Mucosa of stomach (tissue), 1 donor: ENCODE results near the gene CEP89.

Experiments
- H3K27me3 ChIP-seq: one replicate; pipeline ENCODE4 v1.7.0; 2013; ENCODE audit warnings: mild to moderate bottlenecking, low read length; ENCODE audit not compliant: control insufficient read depth, insufficient read depth
- H3K36me3 ChIP-seq: one replicate; pipeline ENCODE4 v1.7.0; 2013; ENCODE audit warnings: low read length; ENCODE audit not compliant: control insufficient read depth, insufficient read depth
- H3K4me1 ChIP-seq: one replicate; pipeline ENCODE4 v1.7.0; 2013; ENCODE audit warnings: mild to moderate bottlenecking, low read length; ENCODE audit not compliant: control insufficient read depth, insufficient read depth
- H3K4me3 ChIP-seq: one replicate; pipeline ENCODE4 v1.7.0; 2013; ENCODE audit warnings: low read length
- H3K9ac ChIP-seq: one replicate; pipeline ENCODE4 v1.7.0; 2013; ENCODE audit warnings: mild to moderate bottlenecking, low read length, moderate library complexity
- H3K9me3 ChIP-seq: one replicate; pipeline ENCODE4 v1.7.0; 2013; ENCODE audit warnings: mild to moderate bottlenecking, low read length, moderate library complexity; ENCODE audit not compliant: control insufficient read depth
- donor health status: Pancreatic carcinoma.

The CEP89 gene

GRCh38 chr19:32936065-32936464 is 35.7 kb downstream of the CEP89 start:
- H3K4me3 ChIP-seq = no peak overlapping the region
- no peak overlapping the region for H3K9ac ChIP-seq
- no peaks in the 10 kb centered on the region for H3K4me1 ChIP-seq
- no peaks in the 10 kb centered on the region for H3K9me3 ChIP-seq
- H3K36me3 ChIP-seq = no peaks in the 10 kb centered on the region
- H3K27me3 ChIP-seq = no peaks in the 10 kb centered on the region

- no peaks in the 10 kb centered on the region for H3K27me3 ChIP-seq
- H3K4me3 ChIP-seq = no peak overlapping the region
- no peaks in the 10 kb centered on the region for H3K36me3 ChIP-seq
- no peaks in the 10 kb centered on the region for H3K4me1 ChIP-seq
- no peaks in the 10 kb centered on the region for H3K9me3 ChIP-seq
- no peak overlapping the region for H3K9ac ChIP-seq
Measured at GRCh38 chr19:32935629-32936028, 36.1 kb downstream of the CEP89 start.

GRCh38 chr19:32933571-32933970 is 38.2 kb downstream of the CEP89 start:
- no peak overlapping the region for H3K4me3 ChIP-seq
- H3K9me3 ChIP-seq = no peaks in the 10 kb centered on the region
- H3K36me3 ChIP-seq = no peaks in the 10 kb centered on the region
- peaks cover under 1% of the 10 kb centered on the region for H3K4me1 ChIP-seq
- no peak overlapping the region for H3K9ac ChIP-seq
- no peaks in the 10 kb centered on the region for H3K27me3 ChIP-seq

- no peak overlapping the region for H3K4me3 ChIP-seq
- H3K9ac ChIP-seq = no peak overlapping the region
- H3K27me3 ChIP-seq = no peaks in the 10 kb centered on the region
- H3K9me3 ChIP-seq = no peaks in the 10 kb centered on the region
- peaks cover 5% of the 10 kb centered on the region for H3K4me1 ChIP-seq
- H3K36me3 ChIP-seq = no peaks in the 10 kb centered on the region
Measured at GRCh38 chr19:32930567-32930966, 41.2 kb downstream of the CEP89 start.

- Histone ChIP-seq H3K36me3 (no peaks in the 10 kb centered on the region), H3K4me3 (no peak overlapping the region), H3K27me3 (no peaks in the 10 kb centered on the region), H3K4me1 (peaks cover 11% of the 10 kb centered on the region), H3K9ac (no peak overlapping the region), H3K9me3 (no peaks in the 10 kb centered on the region)
Measured at GRCh38 chr19:32928806-32929205, 43.0 kb downstream of the CEP89 start.

- no peak overlapping the region for H3K4me3 ChIP-seq
- H3K4me1 ChIP-seq = peaks cover 12% of the 10 kb centered on the region
- no peaks in the 10 kb centered on the region for H3K9me3 ChIP-seq
- no peaks in the 10 kb centered on the region for H3K36me3 ChIP-seq
- H3K9ac ChIP-seq = no peak overlapping the region
- no peaks in the 10 kb centered on the region for H3K27me3 ChIP-seq
Measured at GRCh38 chr19:32924200-32924599, 47.6 kb downstream of the CEP89 start.

GRCh38 chr19:32921624-32922023 is 50.1 kb downstream of the CEP89 start:
- no peaks in the 10 kb centered on the region for H3K27me3 ChIP-seq
- H3K4me1 ChIP-seq = peaks cover 7% of the 10 kb centered on the region
- H3K4me3 ChIP-seq = no peak overlapping the region
- H3K9me3 ChIP-seq = no peaks in the 10 kb centered on the region
- no peak overlapping the region for H3K9ac ChIP-seq
- H3K36me3 ChIP-seq = no peaks in the 10 kb centered on the region

GRCh38 chr19:32919365-32919764 is 52.4 kb downstream of the CEP89 start:
- Histone ChIP-seq H3K4me1 (peaks cover 6% of the 10 kb centered on the region), H3K36me3 (no peaks in the 10 kb centered on the region), H3K9me3 (no peaks in the 10 kb centered on the region), H3K4me3 (no peak overlapping the region), H3K9ac (no peak overlapping the region), H3K27me3 (no peaks in the 10 kb centered on the region)

- Histone ChIP-seq H3K27me3 (no peaks in the 10 kb centered on the region), H3K4me3 (no peak overlapping the region), H3K36me3 (no peaks in the 10 kb centered on the region), H3K4me1 (no peaks in the 10 kb centered on the region), H3K9ac (no peak overlapping the region), H3K9me3 (no peaks in the 10 kb centered on the region)
Measured at GRCh38 chr19:32917616-32917996, 54.2 kb downstream of the CEP89 start.

- no peaks in the 10 kb centered on the region for H3K9me3 ChIP-seq
- no peaks in the 10 kb centered on the region for H3K4me1 ChIP-seq
- H3K36me3 ChIP-seq = no peaks in the 10 kb centered on the region
Measured at GRCh38 chr19:32916969-32917615, 54.7 kb downstream of the CEP89 start.

GRCh38 chr19:32914879-32915660 is 56.7 kb downstream of the CEP89 start:
- no peaks in the 10 kb centered on the region for H3K36me3 ChIP-seq
- no peak overlapping the region for H3K4me3 ChIP-seq
- no peaks in the 10 kb centered on the region for H3K4me1 ChIP-seq
- H3K9me3 ChIP-seq = no peaks in the 10 kb centered on the region
- no peaks in the 10 kb centered on the region for H3K27me3 ChIP-seq
- no peak overlapping the region for H3K9ac ChIP-seq

More at GRCh38 chr19:32916969-32917615, 54.7 kb downstream of the CEP89 start:
- Histone ChIP-seq H3K27me3 (no peaks in the 10 kb centered on the region), H3K9ac (no peak overlapping the region), H3K4me3 (no peak overlapping the region)

GRCh38 chr19:32911467-32911866 is 60.3 kb downstream of the CEP89 start:
- Histone ChIP-seq H3K27me3 (no peaks in the 10 kb centered on the region), H3K36me3 (no peaks in the 10 kb centered on the region), H3K4me3 (no peak overlapping the region), H3K4me1 (no peaks in the 10 kb centered on the region), H3K9ac (no peak overlapping the region), H3K9me3 (no peaks in the 10 kb centered on the region)
